Fibroblast of peridontal ligament (primary cell): Measurements from ENCODE around the gene RDH16.

Experiments
- DNase-seq: peaks from one replicate; pipeline ENCODE4 v3.0.0-alpha.2; 2010; ENCODE audit errors: extremely low read depth

Gene RDH16

DNA sequence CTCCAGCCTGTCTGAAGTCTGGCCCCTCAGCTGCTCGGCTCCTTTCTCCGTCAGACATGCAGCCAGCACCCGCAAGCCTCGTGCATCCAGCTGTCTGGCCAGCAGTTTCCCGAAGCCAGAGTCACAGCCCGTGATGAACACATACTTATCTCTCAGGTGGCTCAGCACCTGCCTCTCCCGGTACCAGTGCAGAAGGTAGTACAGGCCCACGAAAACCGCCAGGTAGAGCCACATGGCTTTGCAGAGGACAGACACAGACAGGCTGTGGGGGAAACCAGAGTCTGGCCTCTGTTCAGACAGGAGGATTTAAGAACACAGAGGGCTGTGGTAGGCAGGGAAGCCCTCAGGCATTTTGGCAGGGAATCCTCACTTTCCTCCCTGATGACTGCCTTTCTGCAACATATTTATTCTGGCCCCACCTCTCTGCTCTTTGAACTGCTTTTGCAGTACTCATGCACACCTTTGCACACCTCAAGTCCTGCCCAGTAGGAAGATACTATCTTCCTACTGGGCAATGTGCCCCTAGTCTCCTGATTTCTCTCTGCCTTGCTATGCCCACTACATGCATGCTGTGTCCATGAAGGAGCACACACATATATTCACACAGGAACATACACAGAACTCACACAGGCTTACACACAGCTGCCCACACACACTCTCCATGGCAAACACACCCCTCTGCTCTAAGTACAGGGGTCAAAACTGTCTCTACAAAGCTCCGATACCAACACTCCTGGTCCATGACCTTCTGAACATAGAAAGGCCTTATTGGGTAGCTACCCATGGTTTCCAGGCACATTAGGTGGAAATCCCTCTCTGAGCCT, at the start of gene RDH16:
Gene RDH16, minus strand, starts transcription at position 380 of the 824 bp plus-strand sequence. Its CDS starts 146 bp downstream, at position 234.
- DNase-seq = no peak

DNA sequence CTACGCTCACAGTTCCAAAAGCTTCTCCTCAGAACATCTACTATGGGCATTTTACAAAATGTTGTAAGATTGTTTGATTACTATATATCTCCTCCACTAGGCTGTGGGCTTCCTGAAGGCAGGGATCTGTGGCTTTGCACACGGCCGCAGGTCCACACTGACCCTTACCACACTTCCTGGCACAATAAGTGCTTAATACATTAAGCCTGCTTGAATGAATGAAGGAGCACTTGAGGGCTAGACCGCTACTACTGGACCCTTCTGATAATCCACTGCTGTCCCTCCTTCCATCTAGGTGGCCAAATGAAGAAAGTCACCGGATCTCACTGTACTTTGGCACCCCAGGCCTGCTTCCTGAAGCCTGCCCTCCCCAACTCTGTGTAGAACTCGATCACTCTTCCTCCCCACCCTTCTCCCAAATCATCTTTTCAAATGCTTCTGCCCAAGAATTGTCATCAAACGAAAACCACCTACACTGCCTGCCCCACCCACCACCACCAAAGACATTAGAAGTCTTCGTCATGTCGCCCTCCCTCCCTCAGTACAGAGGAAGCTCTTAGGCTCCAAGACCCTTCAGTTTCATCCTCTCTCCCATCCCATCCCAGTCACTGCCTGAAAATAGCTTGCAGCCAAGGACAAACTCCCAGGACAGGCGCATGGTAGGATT, 49.5 kb upstream of the RDH16 start:
- no peak for DNase-seq

DNA sequence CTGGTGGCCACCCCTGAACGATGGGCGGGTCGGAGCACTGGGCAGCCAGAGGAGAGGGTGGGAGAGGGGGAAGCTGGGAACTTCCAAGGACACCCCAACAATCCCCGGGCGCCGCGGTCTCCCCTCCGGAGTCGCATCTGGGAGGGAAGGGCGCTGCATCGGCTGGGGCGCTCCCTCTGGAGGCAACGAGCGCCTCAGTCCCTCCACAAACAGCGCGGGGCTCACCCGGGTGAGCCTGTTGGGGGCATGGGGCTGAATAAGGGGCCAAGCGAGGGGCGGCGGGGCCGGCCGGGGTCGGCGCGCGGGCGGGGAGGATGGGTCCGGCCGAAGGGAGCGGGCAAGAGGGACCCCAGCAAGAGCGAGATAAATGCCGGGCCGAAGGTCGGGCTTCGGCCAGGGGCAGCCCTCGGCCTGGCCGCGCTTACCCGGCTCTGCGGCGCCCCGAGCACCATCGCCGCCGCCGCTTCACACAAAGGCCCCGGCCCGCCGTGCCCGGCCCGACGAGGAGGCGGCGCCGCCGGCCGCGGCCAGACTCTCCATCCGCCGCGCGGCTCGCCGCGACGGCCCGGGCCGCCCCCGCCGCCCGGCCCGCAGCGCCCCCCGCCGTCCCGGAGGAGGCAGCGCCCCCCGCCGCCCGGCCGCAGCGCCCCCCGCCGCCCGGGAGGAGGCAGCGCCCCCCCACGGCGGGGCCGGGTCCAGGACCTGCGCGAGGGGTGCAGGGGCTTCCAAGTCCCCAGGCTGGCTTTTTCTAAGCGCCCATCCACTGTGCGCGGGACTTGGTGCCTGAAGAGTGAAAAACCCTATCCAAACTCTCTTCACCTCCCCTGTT, 48.8 kb upstream of the RDH16 start, which contains the start of gene ZBTB39:
Gene ZBTB39, minus strand, starts transcription at position 567 of the 829 bp plus-strand sequence. CDS start 1,629 bp downstream, outside the sequence.
- peak; percentile 18 for DNase-seq

DNA sequence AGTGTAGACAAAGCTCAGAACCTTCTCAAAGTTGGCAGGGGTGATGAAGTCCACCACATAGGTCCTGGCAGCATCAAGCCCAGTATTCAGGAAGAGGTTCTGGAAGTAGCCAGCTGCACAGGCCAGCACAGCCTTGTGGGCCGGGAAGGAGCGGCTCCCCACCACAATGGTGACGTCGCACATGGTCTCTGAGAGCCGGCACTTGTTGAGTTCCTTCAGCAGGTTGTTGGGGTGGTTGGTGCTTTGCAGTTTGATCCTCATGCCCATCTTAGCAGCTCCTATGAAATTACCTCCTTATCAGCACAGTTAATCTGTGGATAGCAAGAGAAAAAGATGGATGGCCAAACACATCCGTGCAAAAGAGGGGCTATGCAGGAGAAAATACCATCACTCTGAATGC, 47.2 kb upstream of the RDH16 start:
- DNase-seq = no peak

DNA sequence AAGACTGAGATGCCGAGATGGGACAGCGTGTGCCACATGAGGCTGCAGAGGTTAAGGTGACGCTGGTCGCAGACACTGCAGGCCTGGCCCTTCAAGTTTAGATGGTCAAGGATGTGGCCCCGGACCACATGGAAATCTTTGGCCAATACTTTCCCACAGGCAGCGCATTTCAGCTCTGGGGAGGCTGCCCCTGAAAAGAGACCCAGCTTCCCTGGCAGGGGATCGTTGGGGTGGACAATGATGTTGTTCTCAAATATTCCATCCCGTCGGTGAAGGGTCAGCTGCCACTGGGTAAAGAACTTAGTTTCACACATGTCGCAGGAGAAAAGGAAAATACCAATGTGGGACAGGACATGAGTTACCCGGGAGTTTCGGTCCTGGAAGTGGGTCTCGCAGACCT, 46.0 kb upstream of the RDH16 start:
- DNase-seq = no peak

DNA sequence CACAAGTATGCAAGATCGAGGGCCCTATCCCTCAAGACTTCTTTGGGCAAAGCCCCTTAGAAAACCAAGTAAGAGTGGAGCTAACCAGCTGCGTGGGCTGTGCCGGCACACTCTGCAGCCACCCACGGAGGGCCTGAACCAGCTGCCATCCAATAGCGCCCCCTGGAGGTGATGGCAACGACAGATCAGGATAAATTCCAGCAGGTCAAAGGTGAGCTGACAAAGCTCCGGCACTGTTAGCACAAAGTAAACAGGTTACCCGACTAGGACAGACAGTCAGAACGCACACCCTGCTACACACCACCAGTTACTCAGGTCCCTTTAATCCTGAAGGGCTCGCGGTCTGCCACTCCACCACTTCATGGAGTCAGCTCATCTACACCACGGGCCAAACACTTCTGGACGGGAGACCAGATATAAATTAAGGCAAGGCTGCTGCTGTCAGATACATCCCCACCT, 44.1 kb upstream of the RDH16 start:
- DNase-seq = peak; percentile 43

GRCh38 chr12:57000393-57000792, 43.0 kb upstream of the RDH16 start:
- no peak for DNase-seq

GRCh38 chr12:56999456-56999855, 42.0 kb upstream of the RDH16 start:
- DNase-seq = no peak

- DNase-seq = no peak
Observed at GRCh38 chr12:56998981-56999380, 41.6 kb upstream of the RDH16 start.

GRCh38 chr12:56998316-56998715, 40.9 kb upstream of the RDH16 start:
- DNase-seq = no peak

DNA sequence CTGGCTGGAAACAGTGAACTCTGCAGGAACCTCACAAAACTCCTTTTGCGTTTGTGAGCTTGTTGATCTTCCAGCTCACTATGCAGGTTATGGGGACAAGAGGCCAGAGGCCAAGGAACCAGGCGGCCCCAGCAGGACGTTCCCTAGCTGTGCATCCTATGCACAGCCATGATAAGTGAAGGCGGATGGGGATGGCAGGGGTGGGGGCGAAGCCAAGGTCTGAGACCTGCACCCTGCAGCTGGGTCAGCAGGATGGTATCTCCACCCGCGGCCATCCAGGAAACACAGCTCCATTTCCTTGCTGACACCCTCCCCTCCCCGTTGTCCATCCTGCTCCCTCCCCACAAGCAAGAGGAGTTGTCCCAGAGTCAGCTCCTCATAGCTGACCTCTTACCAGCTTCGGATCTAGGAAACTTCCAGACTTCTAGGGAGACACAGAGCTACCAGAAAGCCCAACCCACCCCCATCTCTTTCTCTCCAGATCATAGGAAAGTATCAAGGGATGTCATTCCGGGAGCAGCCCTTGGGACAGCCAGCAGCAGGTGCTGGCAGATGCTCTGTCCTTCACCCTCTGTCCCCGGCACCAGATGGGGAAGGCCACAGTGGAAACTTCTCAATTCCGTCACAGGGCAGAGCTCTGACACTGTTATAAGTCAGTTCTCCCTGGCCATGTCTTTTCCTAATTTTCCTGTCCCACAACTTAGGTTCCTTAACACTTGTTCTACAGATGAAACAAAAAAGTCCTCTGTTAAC, 39.6 kb upstream of the RDH16 start:
- DNase-seq = no peak

DNA sequence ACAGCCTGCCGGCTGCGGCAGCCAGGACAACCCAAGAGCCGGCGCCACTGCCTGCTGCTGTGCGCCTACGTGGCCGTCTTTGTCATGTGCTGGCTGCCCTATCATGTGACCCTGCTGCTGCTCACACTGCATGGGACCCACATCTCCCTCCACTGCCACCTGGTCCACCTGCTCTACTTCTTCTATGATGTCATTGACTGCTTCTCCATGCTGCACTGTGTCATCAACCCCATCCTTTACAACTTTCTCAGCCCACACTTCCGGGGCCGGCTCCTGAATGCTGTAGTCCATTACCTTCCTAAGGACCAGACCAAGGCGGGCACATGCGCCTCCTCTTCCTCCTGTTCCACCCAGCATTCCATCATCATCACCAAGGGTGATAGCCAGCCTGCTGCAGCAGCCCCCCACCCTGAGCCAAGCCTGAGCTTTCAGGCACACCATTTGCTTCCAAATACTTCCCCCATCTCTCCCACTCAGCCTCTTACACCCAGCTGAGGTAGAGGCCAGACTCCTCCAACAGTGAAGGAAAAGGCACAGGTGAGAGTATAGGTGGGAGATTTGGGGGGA, 38.6 kb upstream of the RDH16 start:
- no peak for DNase-seq

GRCh38 chr12:56995201-56995929, 38.0 kb upstream of the RDH16 start:
- no peak for DNase-seq

- no peak for DNase-seq
Observed at GRCh38 chr12:56994231-56994746, 36.9 kb upstream of the RDH16 start.

DNA sequence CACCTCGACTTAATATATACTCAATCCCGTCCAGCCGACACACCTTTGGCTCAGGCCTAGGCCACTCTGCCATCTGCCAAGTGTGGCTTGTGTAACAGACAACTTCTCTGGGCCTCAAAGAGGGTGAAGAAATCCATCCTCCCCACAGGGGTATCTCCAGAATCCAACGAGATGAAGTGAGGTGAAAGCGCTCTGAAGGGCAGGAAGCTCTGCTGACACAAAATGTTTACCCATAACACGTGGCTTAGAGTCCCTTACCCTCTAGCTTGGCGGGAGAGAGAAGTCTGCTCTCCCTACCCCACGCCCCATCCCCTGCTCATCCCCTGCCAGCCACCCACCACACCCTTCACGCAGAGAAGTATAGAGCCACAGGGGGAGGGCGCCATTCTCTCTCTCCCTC, 35.9 kb upstream of the RDH16 start:
- DNase-seq = no peak

GRCh38 chr12:56991319-56992246, 34.2 kb upstream of the RDH16 start:
- no peak for DNase-seq

DNA sequence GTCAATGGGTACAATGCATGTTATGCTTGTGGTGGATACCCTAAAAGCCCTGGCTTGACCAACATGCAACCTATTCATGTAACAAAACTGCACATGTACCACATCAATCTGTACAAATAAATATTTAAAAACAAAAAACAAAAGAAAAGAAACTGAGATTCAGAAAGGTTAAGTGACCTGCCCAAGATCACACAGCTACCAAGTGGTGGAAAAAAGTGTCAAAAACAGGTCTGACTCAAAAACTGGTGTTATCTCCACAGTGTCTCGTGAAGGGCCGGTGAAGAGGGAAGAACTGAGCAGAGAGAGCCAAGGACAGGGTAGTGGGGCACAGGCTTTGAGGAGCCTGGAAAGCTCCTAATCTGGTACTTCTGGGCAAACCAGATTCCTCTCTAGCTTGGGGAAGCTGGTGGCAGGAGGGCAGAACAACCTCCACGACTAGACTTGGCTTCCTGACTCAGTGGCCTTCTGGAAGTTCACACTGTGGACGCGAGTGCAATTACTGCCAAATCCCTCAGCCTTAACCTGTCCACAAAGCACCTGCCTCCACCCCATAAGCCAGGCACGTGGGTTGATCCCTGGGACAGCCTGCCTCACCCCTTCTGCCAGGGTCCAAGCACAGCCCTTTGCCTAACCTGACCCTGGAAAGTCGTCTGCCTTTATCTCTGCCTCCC, 33.4 kb upstream of the RDH16 start:
- DNase-seq = no peak

- DNase-seq = no peak
Observed at GRCh38 chr12:56989861-56990610, 32.6 kb upstream of the RDH16 start.
